T-cell (primary cell): ENCODE results near the gene MAPK14. TPM values are rescaled to one million over a fixed set of nuclear protein-coding genes. Genes with fewer than 3 reads are reported as not detected.

Experiments used
- ATAC-seq, 4 experiments: fragments of 200-7000 bp in 3 of 4; fragments of 150-1000 bp in 1 of 4; cut with Tn5 transposase; replicated peaks in 1 of 4; 1 replicate in 3 of 4; 2 replicates in 1 of 4; pipeline ENCODE4 v1.10.0; 2021; ENCODE audit warnings: moderate library complexity in 3 of 4, mild to moderate bottlenecking in 2 of 4, moderate number of reproducible peaks in 1 of 4
- CTCF ChIA-PET, 2 donors: fragments of 300-600 bp; sonication (Branson Sonifier 250); formaldehyde crosslinking; loops; one replicate each; lab custom pipeline; 2022; ENCODE audit warnings: antibody characterized with exemption in 2 of 2; lab: Charles Lee
- POLR2A ChIA-PET, 2 donors: fragments of 300-600 bp; sonication (Branson Sonifier 250); formaldehyde crosslinking; loops; one replicate each; lab custom pipeline; 2022; ENCODE audit warnings: antibody characterized with exemption in 2 of 2; lab: Charles Lee
- DNase-seq, 35 experiments: peaks; one replicate each; pipeline versions ENCODE4 v3.0.0 to v3.0.0-alpha.2; 2013 to 2023
- H3K27ac ChIP-seq: one replicate; pipeline ENCODE4 v1.5.1; 2013; ENCODE audit warnings: low read length
- H3K27me3 ChIP-seq, 2 experiments: replicated peaks in 1 of 2; 1 replicate in 1 of 2; 2 replicates in 1 of 2; pipeline versions ENCODE4 v1.6.1 to v1.7.0; 2013; ENCODE audit warnings: low read length in 1 of 2, mixed read lengths in 1 of 2; ENCODE audit not compliant: control insufficient read depth in 2 of 2, insufficient read depth in 2 of 2; ENCODE audit errors: extremely low read depth in 1 of 2
- H3K36me3 ChIP-seq, 2 donors: 1 replicate in 1 of 2; 2 replicates in 1 of 2; pipeline versions ENCODE4 v1.6.1 to v1.7.0; 2013; ENCODE audit warnings: low read length in 1 of 2; ENCODE audit not compliant: control insufficient read depth in 2 of 2, insufficient read depth in 1 of 2; ENCODE audit errors: extremely low read depth in 1 of 2
- H3K4me1 ChIP-seq, 2 experiments: 1 replicate in 1 of 2; 2 replicates in 1 of 2; pipeline versions ENCODE4 v1.6.1 to v1.7.0; 2013; ENCODE audit warnings: low read length in 2 of 2, mixed read lengths in 1 of 2; ENCODE audit not compliant: insufficient read depth in 2 of 2, control insufficient read depth in 1 of 2; ENCODE audit errors: extremely low read depth in 1 of 2
- H3K4me3 ChIP-seq, 2 donors: 1 replicate in 1 of 2; 2 replicates in 1 of 2; pipeline versions ENCODE4 v1.5.1 to v1.7.0; 2013; ENCODE audit warnings: mild to moderate bottlenecking in 2 of 2, low read length in 1 of 2, moderate library complexity in 1 of 2; ENCODE audit not compliant: control insufficient read depth in 1 of 2; ENCODE audit errors: extremely low read depth in 1 of 2
- H3K9me3 ChIP-seq: 2 replicates; pipeline ENCODE4 v1.7.0; 2013
- H3K27ac Mint-ChIP-seq, 2 donors: one replicate each; pipeline ENCODE4 v1.8.0; 2020 to 2021; ENCODE audit warnings: mild to moderate bottlenecking in 2 of 2, mixed read lengths in 2 of 2
- H3K27me3 Mint-ChIP-seq, 2 donors: one replicate each; pipeline ENCODE4 v1.8.0; 2021 to 2022; ENCODE audit warnings: mixed read lengths in 2 of 2
- H3K36me3 Mint-ChIP-seq: one replicate; pipeline ENCODE4 v1.8.0; 2021; ENCODE audit warnings: mixed read lengths
- H3K4me1 Mint-ChIP-seq, 3 donors: one replicate each; pipeline ENCODE4 v1.8.0; 2020 to 2022; ENCODE audit warnings: mixed read lengths in 3 of 3, mild to moderate bottlenecking in 1 of 3
- H3K4me3 Mint-ChIP-seq, 3 donors: one replicate each; pipeline ENCODE4 v1.8.0; 2020 to 2022; ENCODE audit warnings: mild to moderate bottlenecking in 3 of 3, mixed read lengths in 3 of 3, moderate library complexity in 3 of 3
- H3K9me3 Mint-ChIP-seq, 3 donors: one replicate each; pipeline ENCODE4 v1.8.0; 2020 to 2022; ENCODE audit warnings: mixed read lengths in 3 of 3
- WGBS: methylation state at CpG from one replicate; pipeline ENCODE4 v1.1.5; 2013; ENCODE audit warnings: missing lambda C conversion rate; ENCODE audit not compliant: insufficient coverage; 5-methylcytosine and 5-hydroxymethylcytosine counted together
- total RNA-seq, 35 experiments: library from RNA in 6 of 35; stranded (reverse) in 6 of 35; fragments of 120-200 nt in 1 of 35; gene quantifications; one replicate each; pipeline versions ENCODE4 v1.2.1 to v1.2.4 and lab custom pipeline; 2013 to 2026

The MAPK14 gene
- total RNA-seq, 5 donors from 2014 or later (not counting 1 experiment from before 2014, with no cell fraction given): 49.3 to 64.5 (median 60.3) TPM

DNA sequence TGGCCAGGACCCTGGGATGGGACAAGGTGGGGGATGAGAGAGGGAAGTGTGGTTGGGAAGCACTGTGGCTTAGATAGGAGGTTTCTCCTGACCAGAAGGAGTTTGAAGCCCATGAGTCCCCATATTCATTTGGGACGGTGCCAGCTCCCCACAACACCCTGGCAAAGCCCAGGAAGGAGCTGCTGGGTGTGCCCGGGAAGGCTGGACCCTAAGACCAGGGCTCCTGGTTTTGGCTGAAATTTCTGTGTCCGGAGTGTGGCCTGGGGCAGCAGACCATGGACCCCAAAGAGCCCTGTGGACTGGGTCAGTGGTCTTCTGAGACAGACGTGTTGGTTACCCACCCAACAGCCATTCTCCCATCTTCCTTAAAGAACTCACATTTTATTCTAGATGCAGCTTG, 117.9 kb downstream of the MAPK14 start:
- peaks cover 13% of the 10 kb centered on the region for H3K36me3 Mint-ChIP-seq
- DNase-seq (no peak), ATAC-seq (no peak)
- H3K4me3 Mint-ChIP-seq: no peak overlapping the region
- Histone ChIP-seq H3K36me3 (peaks cover 0 to 4% of the 10 kb centered on the region in 2 donors), H3K9me3 (no peaks in the 10 kb centered on the region), H3K27me3 (no peaks in the 10 kb centered on the region), H3K27ac (no peak overlapping the region), H3K4me3 (no peak overlapping the region), H3K4me1 (peaks cover 3 to 26% of the 10 kb centered on the region in 2 experiments)
- POLR2A ChIA-PET: no interaction called here
- H3K4me1 Mint-ChIP-seq: peaks cover 17 to 31% (median 25%) of the 10 kb centered on the region in 3 donors
- no peaks in the 10 kb centered on the region for H3K27me3 Mint-ChIP-seq
- H3K9me3 Mint-ChIP-seq: peaks cover 3 to 9% (median 6%) of the 10 kb centered on the region in 3 donors
- WGBS: 80% methylated on average over 2 of the region's 4 CpGs
- CTCF ChIA-PET: no interaction called here
- H3K27ac Mint-ChIP-seq: no peak overlapping the region

DNA sequence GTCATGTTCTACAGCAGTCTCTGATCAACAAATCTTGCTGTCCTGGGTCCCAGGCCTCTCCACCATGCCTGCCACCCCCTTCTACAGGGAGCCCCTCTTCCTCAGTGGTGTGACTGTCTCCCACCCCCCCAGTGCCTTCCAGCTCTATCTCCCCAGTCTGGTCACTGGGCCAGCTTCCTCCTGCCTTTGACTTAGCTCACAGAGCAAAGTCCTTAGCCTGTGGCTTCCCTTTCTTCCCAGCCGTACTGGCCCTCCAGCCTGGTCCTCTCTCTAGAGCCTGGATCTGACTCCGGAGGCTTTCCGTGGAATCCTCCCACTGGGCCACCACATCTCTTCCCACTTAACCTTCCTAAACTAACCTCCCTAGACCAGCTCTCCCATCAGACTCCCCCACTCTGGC, 119.7 kb downstream of the MAPK14 start:
- Histone ChIP-seq H3K27me3 (no peaks in the 10 kb centered on the region), H3K9me3 (no peaks in the 10 kb centered on the region), H3K27ac (no peak overlapping the region), H3K4me1 (peaks cover 3 to 14% of the 10 kb centered on the region in 2 experiments), H3K36me3 (no peaks in the 10 kb centered on the region), H3K4me3 (no peak overlapping the region)
- ChIA-PET CTCF (no interaction called here), POLR2A (no interaction called here)
- H3K36me3 Mint-ChIP-seq: peaks cover 4% of the 10 kb centered on the region
- 100% methylated on average over 3 of the region's 3 CpGs for WGBS
- no peaks in the 10 kb centered on the region for H3K27me3 Mint-ChIP-seq
- peaks cover 13 to 23% (median 22%) of the 10 kb centered on the region in 3 donors for H3K4me1 Mint-ChIP-seq
- ATAC-seq (no peak), DNase-seq (no peak)
- no peak overlapping the region for H3K4me3 Mint-ChIP-seq
- peaks cover 3 to 9% (median 6%) of the 10 kb centered on the region in 3 donors for H3K9me3 Mint-ChIP-seq
- H3K27ac Mint-ChIP-seq: no peak overlapping the region

DNA sequence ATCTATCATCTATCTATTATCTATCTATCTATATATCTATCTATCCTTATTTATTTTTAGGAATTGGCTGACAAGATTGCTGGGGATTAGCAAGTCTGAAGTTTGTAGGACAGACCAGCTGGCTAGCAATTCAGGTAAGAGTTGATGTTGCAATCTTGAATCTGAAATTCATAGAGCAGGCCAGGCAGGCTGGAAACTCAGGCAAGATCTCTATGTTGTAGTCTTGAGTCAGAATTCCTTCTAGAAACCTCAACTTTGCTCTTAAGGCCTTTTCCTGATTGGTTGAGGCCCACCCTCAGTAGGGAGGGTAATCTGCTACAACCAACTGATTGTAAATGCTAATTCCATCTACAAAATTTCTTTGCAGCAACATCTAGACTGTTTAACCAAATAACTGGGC, 121.9 kb downstream of the MAPK14 start:
- no peak overlapping the region for H3K4me3 Mint-ChIP-seq
- peaks cover 13 to 22% (median 20%) of the 10 kb centered on the region in 3 donors for H3K4me1 Mint-ChIP-seq
- ATAC-seq (no peak), DNase-seq (no peak)
- H3K27me3 Mint-ChIP-seq: peaks cover 0 to 1% of the 10 kb centered on the region in 2 donors
- no peaks in the 10 kb centered on the region for H3K9me3 ChIP-seq
- POLR2A ChIA-PET: no interaction called here
- H3K36me3 ChIP-seq: no peaks in the 10 kb centered on the region
- CTCF ChIA-PET: no interaction called here
- peaks cover 3 to 9% (median 6%) of the 10 kb centered on the region in 3 donors for H3K9me3 Mint-ChIP-seq
- no peak overlapping the region for H3K27ac Mint-ChIP-seq
- peaks cover 3 to 12% of the 10 kb centered on the region in 2 experiments for H3K4me1 ChIP-seq
- H3K36me3 Mint-ChIP-seq: peaks cover 14% of the 10 kb centered on the region
- H3K4me3 ChIP-seq: no peak overlapping the region
- H3K27ac ChIP-seq: no peak overlapping the region
- no peaks in the 10 kb centered on the region for H3K27me3 ChIP-seq

DNA sequence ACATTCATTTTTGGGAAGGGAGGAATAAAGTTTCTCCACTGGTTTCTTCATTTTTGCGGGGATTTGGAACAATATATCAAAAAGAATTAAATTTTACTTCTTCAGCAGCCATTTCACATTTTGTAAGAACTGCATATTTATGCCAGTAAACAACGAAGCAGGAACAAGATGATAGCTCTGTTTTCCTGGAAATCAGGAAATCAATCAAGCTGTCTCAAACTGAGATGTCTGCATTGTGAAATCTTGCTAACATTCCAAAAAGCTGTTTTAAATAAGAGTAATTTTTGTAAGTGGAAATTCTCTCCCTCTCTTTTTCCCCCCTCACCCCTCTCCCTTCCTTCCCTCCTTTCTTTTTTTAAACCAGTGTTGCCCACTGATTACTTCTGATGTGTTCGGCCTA, 122.7 kb downstream of the MAPK14 start:
- H3K4me1 Mint-ChIP-seq: peaks cover 13 to 22% (median 20%) of the 10 kb centered on the region in 3 donors
- DNase-seq: no peak
- H3K36me3 ChIP-seq: no peaks in the 10 kb centered on the region
- no peak overlapping the region for H3K4me3 Mint-ChIP-seq
- H3K9me3 Mint-ChIP-seq: peaks cover 3 to 9% (median 6%) of the 10 kb centered on the region in 3 donors
- peaks cover 3 to 12% of the 10 kb centered on the region in 2 experiments for H3K4me1 ChIP-seq
- ATAC-seq: no peak
- WGBS: no CpG with 5 or more reads among the region's 3 CpGs
- peaks cover 0 to 1% of the 10 kb centered on the region in 2 donors for H3K27me3 Mint-ChIP-seq
- H3K4me3 ChIP-seq: no peak overlapping the region
- POLR2A ChIA-PET: no interaction called here
- no peaks in the 10 kb centered on the region for H3K9me3 ChIP-seq
- H3K27ac ChIP-seq: no peak overlapping the region
- no peak overlapping the region for H3K27ac Mint-ChIP-seq
- CTCF ChIA-PET: no interaction called here
- no peaks in the 10 kb centered on the region for H3K27me3 ChIP-seq
- H3K36me3 Mint-ChIP-seq: peaks cover 19% of the 10 kb centered on the region

DNA sequence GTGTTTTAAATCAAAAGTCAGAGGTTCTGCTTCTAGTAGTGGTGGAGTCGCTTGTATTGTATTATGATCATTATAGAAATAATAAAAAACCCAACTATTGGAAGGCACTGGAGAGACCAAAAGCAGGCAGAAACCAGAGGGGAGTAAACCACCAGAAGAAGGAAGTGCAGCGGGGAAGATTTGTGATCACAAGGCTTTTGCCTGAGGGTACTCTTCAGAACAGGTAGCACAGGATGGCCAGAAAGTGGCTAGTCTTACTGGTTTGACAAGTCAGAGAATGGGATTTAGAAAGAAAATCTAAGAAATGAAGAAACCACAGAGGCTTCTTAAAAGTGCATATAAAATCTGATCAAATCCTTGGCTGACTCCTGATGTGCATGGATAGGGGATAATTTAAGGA, 126.7 kb downstream of the MAPK14 start:
- Mint-ChIP-seq H3K27ac (no peak overlapping the region), H3K9me3 (peaks cover 5 to 8% (median 8%) of the 10 kb centered on the region in 3 donors), H3K4me1 (peaks cover 0 to 8% (median 5%) of the 10 kb centered on the region in 3 donors), H3K36me3 (peaks cover 35% of the 10 kb centered on the region), H3K27me3 (peaks cover 0 to 1% of the 10 kb centered on the region in 2 donors), H3K4me3 (no peak overlapping the region)
- no peaks in the 10 kb centered on the region for H3K9me3 ChIP-seq
- 100% methylated on average over 1 of the region's 2 CpGs for WGBS
- H3K4me3 ChIP-seq: no peak overlapping the region
- CTCF ChIA-PET: no interaction called here
- POLR2A ChIA-PET: no interaction called here
- DNase-seq: no peak
- no peak overlapping the region for H3K27ac ChIP-seq
- no peaks in the 10 kb centered on the region for H3K27me3 ChIP-seq
- no peaks in the 10 kb centered on the region for H3K4me1 ChIP-seq
- no peaks in the 10 kb centered on the region for H3K36me3 ChIP-seq
- no peak for ATAC-seq

DNA sequence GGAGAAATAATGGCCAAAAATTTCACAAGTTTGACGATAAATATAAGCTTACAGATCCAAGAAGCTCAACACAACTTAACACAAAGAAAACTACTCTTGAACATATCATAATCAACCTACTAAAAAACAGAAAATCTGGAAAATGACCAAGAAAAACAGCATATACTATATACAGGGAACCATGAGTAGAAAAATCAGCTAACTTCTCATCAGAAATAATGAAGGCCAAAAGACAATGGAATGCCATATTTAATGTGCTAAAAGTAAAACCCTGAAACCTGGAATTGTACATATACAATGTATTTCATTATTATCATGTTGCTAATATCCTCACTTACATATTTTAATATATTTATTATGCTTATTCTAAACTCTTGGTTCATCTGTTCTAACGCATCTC, 128.1 kb downstream of the MAPK14 start:
- H3K4me1 Mint-ChIP-seq: peaks cover 0 to 1% (median under 1%) of the 10 kb centered on the region in 3 donors
- POLR2A ChIA-PET: no interaction called here
- peaks cover 8 to 14% (median 9%) of the 10 kb centered on the region in 3 donors for H3K9me3 Mint-ChIP-seq
- CTCF ChIA-PET: interaction anchor here in 1 of 2 donors (0.6 kb wide), 1 partner anchor 489 kb away, joined by 4 read pairs; no protein-coding TSS in a partner anchor
- H3K4me3 Mint-ChIP-seq: no peak overlapping the region
- H3K36me3 Mint-ChIP-seq: peaks cover 43% of the 10 kb centered on the region
- Histone ChIP-seq H3K4me1 (no peaks in the 10 kb centered on the region), H3K9me3 (no peaks in the 10 kb centered on the region), H3K36me3 (no peaks in the 10 kb centered on the region), H3K4me3 (no peak overlapping the region), H3K27ac (no peak overlapping the region), H3K27me3 (no peaks in the 10 kb centered on the region)
- DNase-seq: no peak
- no peak overlapping the region for H3K27ac Mint-ChIP-seq
- H3K27me3 Mint-ChIP-seq: peaks cover 0 to 1% of the 10 kb centered on the region in 2 donors
- no peak for ATAC-seq
- WGBS: no CpG with 5 or more reads among the region's 2 CpGs
